H1 (cell line): ENCODE measurements around the gene SMYD3. TPM values are rescaled to one million over a fixed set of nuclear protein-coding genes. Genes with fewer than 3 reads are reported as not detected.

ENCODE experiments used
- CTCF ChIA-PET: fragments of 300-600 bp; sonication (Branson Sonifier 250); formaldehyde crosslinking; loops from one replicate; lab custom pipeline; 2021; ENCODE audit not compliant: partially characterized antibody; lab: Charles Lee
- POLR2A ChIA-PET: fragments of 300-600 bp; sonication (Branson Sonifier 250); formaldehyde crosslinking; loops from one replicate; lab custom pipeline; 2021; ENCODE audit warnings: inconsistent platforms; ENCODE audit not compliant: partially characterized antibody; lab: Charles Lee
- DNase-seq, 2 experiments: peaks; one replicate each; pipeline versions ENCODE4 v3.0.0 to v3.0.0-alpha.2; 2010 to 2022; ENCODE audit warnings: low spot score in 2 of 2, low read depth in 1 of 2, mixed read lengths in 1 of 2
- FAIRE-seq: peaks from 2 replicates; lab custom pipeline; 2011; peaks lifted over from hg19 to GRCh38; lab: Jason Lieb, UNC
- H2AFZ ChIP-seq: 2 replicates; pipeline ENCODE4 v1.8.1; 2012; ENCODE audit warnings: low read length, inconsistent platforms
- H2AK5ac ChIP-seq: 2 replicates; pipeline ENCODE4 v1.6.1; 2013; ENCODE audit warnings: low read depth, low read length
- H2BK120ac ChIP-seq: replicated peaks from 2 replicates; pipeline ENCODE3; 2013; ENCODE audit warnings: low read depth, low read length, inconsistent platforms
- H2BK12ac ChIP-seq: 2 replicates; pipeline ENCODE4 v1.6.1; 2013; ENCODE audit warnings: low read depth, low read length
- H2BK15ac ChIP-seq: 2 replicates; pipeline ENCODE4 v1.6.1; 2013; ENCODE audit warnings: low read length
- H2BK20ac ChIP-seq: 2 replicates; pipeline ENCODE4 v1.6.1; 2013; ENCODE audit warnings: low read length
- H2BK5ac ChIP-seq: 2 replicates; pipeline ENCODE4 v1.6.1; 2013; ENCODE audit warnings: low read depth, low read length
- H3K14ac ChIP-seq: 2 replicates; pipeline ENCODE4 v1.6.1; 2013; ENCODE audit warnings: inconsistent platforms; ENCODE audit not compliant: insufficient read length
- H3K18ac ChIP-seq: 2 replicates; pipeline ENCODE4 v1.6.1; 2013; ENCODE audit warnings: low read length; ENCODE audit errors: extremely low read depth
- H3K23ac ChIP-seq: 2 replicates; pipeline ENCODE4 v1.6.1; 2013; ENCODE audit warnings: inconsistent platforms; ENCODE audit not compliant: insufficient read length
- H3K23me2 ChIP-seq: 2 replicates; pipeline ENCODE4 v1.6.1; 2013; ENCODE audit warnings: low read depth, low read length
- H3K27ac ChIP-seq: 2 replicates; pipeline ENCODE4 v1.6.1; 2011; ENCODE audit warnings: low read depth, low read length, inconsistent platforms
- H3K27me3 ChIP-seq, 4 experiments: replicated peaks in 1 of 4; 1 replicate in 1 of 4; 2 replicates in 3 of 4; pipeline versions ENCODE4 v1.6.1 to v1.8.1; 2011 to 2013; ENCODE audit warnings: low read length in 3 of 4, mild to moderate bottlenecking in 3 of 4, inconsistent platforms in 2 of 4, mixed read lengths in 2 of 4, moderate library complexity in 1 of 4; ENCODE audit not compliant: control insufficient read depth in 3 of 4, insufficient read depth in 3 of 4; ENCODE audit errors: extremely low read depth in 1 of 4
- H3K36me3 ChIP-seq, 4 experiments: 2 replicates each; pipeline versions ENCODE4 v1.6.1 to v1.8.1; 2011 to 2013; ENCODE audit warnings: mild to moderate bottlenecking in 4 of 4, low read length in 3 of 4, moderate library complexity in 2 of 4, control low read depth in 1 of 4, inconsistent platforms in 1 of 4; ENCODE audit not compliant: insufficient read depth in 4 of 4, control insufficient read depth in 2 of 4
- H3K4ac ChIP-seq: replicated peaks from 2 replicates; pipeline ENCODE3; 2013; ENCODE audit warnings: low read length, low read depth, mixed read lengths, inconsistent platforms; ENCODE audit not compliant: insufficient read length
- H3K4me1 ChIP-seq, 4 experiments: replicated peaks in 1 of 4; 1 replicate in 1 of 4; 2 replicates in 3 of 4; pipeline versions ENCODE4 v1.6.1 to v1.8.1; 2011 to 2013; ENCODE audit warnings: low read length in 3 of 4, inconsistent platforms in 2 of 4, mixed read lengths in 1 of 4; ENCODE audit not compliant: insufficient read depth in 4 of 4, control insufficient read depth in 3 of 4
- H3K4me2 ChIP-seq, 2 experiments: 2 replicates each; pipeline versions ENCODE4 v1.6.1 to v1.8.1; 2011 to 2013; ENCODE audit warnings: low read depth in 2 of 2, low read length in 2 of 2, control low read depth in 1 of 2, inconsistent platforms in 1 of 2, mild to moderate bottlenecking in 1 of 2; ENCODE audit not compliant: insufficient read depth in 1 of 2
- H3K4me3 ChIP-seq, 4 experiments: fragments of 200-600, 300-600 bp in 1 of 4; sonication (generic), shearing (Covaris generic), sonication (Bioruptor Twin) in 1 of 4; 2 replicates each; pipeline versions ENCODE4 v1.5.1 to v1.8.1; 2011 to 2016; ENCODE audit warnings: low read length in 4 of 4, low read depth in 3 of 4, control low read depth in 2 of 4, inconsistent platforms in 2 of 4, mild to moderate bottlenecking in 2 of 4, mixed read lengths in 1 of 4, moderate library complexity in 1 of 4; ENCODE audit not compliant: insufficient read depth in 2 of 4; ENCODE audit errors: extremely low read depth in 1 of 4
- H3K56ac ChIP-seq: replicated peaks from 2 replicates; pipeline ENCODE3; 2013; ENCODE audit warnings: low read depth, mild to moderate bottlenecking, mixed read lengths, low read length, inconsistent platforms; ENCODE audit not compliant: insufficient read length
- H3K79me1 ChIP-seq: 2 replicates; pipeline ENCODE4 v1.6.1; 2013; ENCODE audit warnings: low read depth, low read length, control low read depth
- H3K79me2 ChIP-seq, 2 experiments: 2 replicates each; pipeline versions ENCODE4 v1.6.1 to v1.8.1; 2012 to 2013; ENCODE audit warnings: low read length in 2 of 2, mild to moderate bottlenecking in 2 of 2, inconsistent platforms in 1 of 2; ENCODE audit not compliant: insufficient read depth in 2 of 2, control insufficient read depth in 1 of 2
- H3K9ac ChIP-seq, 4 experiments: replicated peaks in 1 of 4; 1 replicate in 1 of 4; 2 replicates in 3 of 4; pipeline versions ENCODE4 v1.6.1 to v1.8.1; 2011 to 2013; ENCODE audit warnings: low read depth in 3 of 4, low read length in 3 of 4, control low read depth in 2 of 4, mild to moderate bottlenecking in 2 of 4, moderate library complexity in 2 of 4, inconsistent platforms in 1 of 4; ENCODE audit errors: extremely low read depth in 1 of 4
- H3K9me3 ChIP-seq, 2 experiments: 2 replicates each; pipeline versions ENCODE4 v1.6.1 to v1.8.1; 2012 to 2013; ENCODE audit warnings: mild to moderate bottlenecking in 2 of 2, moderate library complexity in 2 of 2, control low read depth in 1 of 2, inconsistent platforms in 1 of 2, low read depth in 1 of 2, low read length in 1 of 2, mixed read lengths in 1 of 2; ENCODE audit not compliant: insufficient read depth in 2 of 2
- H4K20me1 ChIP-seq, 2 experiments: replicated peaks in 1 of 2; 2 replicates each; pipeline versions ENCODE3 to v1.8.1; 2011 to 2013; ENCODE audit warnings: inconsistent platforms in 2 of 2, low read length in 2 of 2, mild to moderate bottlenecking in 1 of 2; ENCODE audit not compliant: insufficient read depth in 2 of 2, control insufficient read depth in 1 of 2
- H4K5ac ChIP-seq: 2 replicates; pipeline ENCODE4 v1.6.1; 2013; ENCODE audit warnings: low read length, low read depth, mixed read lengths, inconsistent platforms; ENCODE audit not compliant: insufficient read length
- H4K8ac ChIP-seq: 2 replicates; pipeline ENCODE4 v1.8.0; 2013; ENCODE audit warnings: mild to moderate bottlenecking, moderate library complexity, low read length, inconsistent platforms; ENCODE audit not compliant: insufficient read depth; ENCODE audit errors: extremely low read depth
- H4K91ac ChIP-seq: replicated peaks from 2 replicates; pipeline ENCODE3; 2013; ENCODE audit warnings: low read length, mixed read lengths, inconsistent platforms; ENCODE audit not compliant: insufficient read length
- ASH2L ChIP-seq: fragments of 200-600, 300-600 bp; sonication (generic); IDR thresholded peaks from one replicate; pipeline ENCODE4 v1.7.1; 2017; ENCODE audit warnings: low read length
- CBX8 ChIP-seq: fragments of 300-800, 300-1000 bp; sonication (generic); IDR thresholded peaks from 2 replicates; pipeline ENCODE4 v1.7.1; 2016; ENCODE audit warnings: low read depth, low read length, borderline replicate concordance
- CREB1 ChIP-seq: IDR thresholded peaks from 2 replicates; pipeline ENCODE4 v1.6.1; 2012; ENCODE audit warnings: inconsistent platforms
- EGR1 ChIP-seq: IDR thresholded peaks from 2 replicates; pipeline ENCODE4 v1.6.1; 2011; ENCODE audit warnings: low read depth, low read length, borderline replicate concordance
- FOSL1 ChIP-seq: IDR thresholded peaks from 2 replicates; pipeline ENCODE4 v1.6.1; 2011; ENCODE audit warnings: mild to moderate bottlenecking, low read depth, low read length, moderate library complexity; ENCODE audit not compliant: insufficient read depth
- GABPA ChIP-seq: IDR thresholded peaks from 2 replicates; pipeline ENCODE4 v1.6.1; 2011; ENCODE audit warnings: mild to moderate bottlenecking, low read length, moderate library complexity, borderline replicate concordance; ENCODE audit not compliant: insufficient read depth
- MAFK ChIP-seq: IDR thresholded peaks from 2 replicates; pipeline ENCODE4 v1.6.1; 2012; ENCODE audit warnings: low read depth, mild to moderate bottlenecking, improper control_type of control experiment, low read length
- NRF1 ChIP-seq: IDR thresholded peaks from 2 replicates; pipeline ENCODE4 v1.6.1; 2011; ENCODE audit warnings: mild to moderate bottlenecking, low read depth, low read length, improper control_type of control experiment
- POLR2A ChIP-seq, 2 experiments: IDR thresholded peaks; 1 replicate in 1 of 2; 2 replicates in 1 of 2; pipeline ENCODE4 v1.6.1; 2011; ENCODE audit warnings: low read depth in 2 of 2, low read length in 2 of 2, mild to moderate bottlenecking in 2 of 2; ENCODE audit errors: control extremely low read depth in 1 of 2
- POLR2AphosphoS5 ChIP-seq: IDR thresholded peaks from 2 replicates; pipeline ENCODE4 v1.6.1; 2011; ENCODE audit warnings: low read depth, low read length
- SIN3A ChIP-seq, 2 experiments: IDR thresholded peaks in 1 of 2; conservative IDR thresholded peaks in 1 of 2; 2 replicates each; pipeline ENCODE4 v1.6.1; 2011 to 2012; ENCODE audit warnings: low read length in 2 of 2, improper control_type of control experiment in 1 of 2, low read depth in 1 of 2, mild to moderate bottlenecking in 1 of 2
- SIX5 ChIP-seq: IDR thresholded peaks from 2 replicates; pipeline ENCODE4 v1.6.1; 2011; ENCODE audit warnings: mild to moderate bottlenecking, low read depth, low read length
- TAF1 ChIP-seq: IDR thresholded peaks from 2 replicates; pipeline ENCODE4 v1.6.1; 2011; ENCODE audit warnings: mild to moderate bottlenecking, low read depth, low read length
- YY1 ChIP-seq: IDR thresholded peaks from 2 replicates; pipeline ENCODE4 v1.6.1; 2011; ENCODE audit warnings: low read depth, mild to moderate bottlenecking, low read length
- WGBS, 2 experiments: shearing (Covaris generic) in 1 of 2; methylation state at CpG; one replicate each; pipeline versions ENCODE4 v1.1.6 to v1.1.7; 2013 to 2015; ENCODE audit warnings: low lambda C conversion rate in 2 of 2, mixed read lengths in 2 of 2, inconsistent platforms in 1 of 2, low coverage in 1 of 2, missing lambda C conversion rate in 1 of 2; ENCODE audit not compliant: insufficient replicate concordance in 2 of 2, insufficient coverage in 1 of 2, insufficient read length in 1 of 2; ENCODE audit errors: extremely low coverage in 1 of 2, missing lambda C conversion rate in 1 of 2; 5-methylcytosine and 5-hydroxymethylcytosine counted together
- polyA plus RNA-seq, 7 experiments: library from polyadenylated mRNA; depleted of rRNA in 3 of 7; stranded (reverse) in 5 of 7; unstranded in 2 of 7; fragments of >200 nt in 5 of 7; fragments of 200-250 nt in 2 of 7; gene quantifications; 1 replicate in 5 of 7; 2 replicates in 1 of 7; 4 replicates in 1 of 7; pipeline versions ENCODE4 v1.2.1 to v1.2.3, GENCODE V29; 2011 to 2013; ENCODE audit warnings: missing spikeins in 2 of 7, mixed read lengths in 2 of 7
- total RNA-seq: library from RNA; stranded (reverse); fragmentation: NEBNext Ultra II Directional; extraction: Animal tissue kit (Norgen Biotek cat#: 25700); gene quantifications from 2 replicates; pipeline ENCODE4 v1.2.1, GENCODE V29; 2021
- TF ChIP-seq, protein P1 (sequence below): IDR thresholded peaks from 2 replicates; pipeline ENCODE4 v1.6.1; 2012; ENCODE audit warnings: inconsistent platforms

SMYD3 gene
- total and polyA plus RNA-seq, 2 of the 8 experiments (the other 6 are each of a cell fraction or from before 2014, with no cell fraction given), result 17.3 to 25.4 TPM

- H3K56ac ChIP-seq, result no peak overlapping the region
- peak overlapping the region in 1 of 4 experiments; percentile 34; a peak in 1 of 8 replicates for H3K4me3 ChIP-seq
- peaks cover 0 to 8% (median 3%) of the 10 kb centered on the region in 4 experiments; a peak in 2 of 7 replicates for H3K4me1 ChIP-seq
- no peak overlapping the region for H3K23ac ChIP-seq
- CTCF ChIA-PET, result no interaction called here
- 0 out of 2 replicates have a peak overlapping the region, but pooled peaks have one; percentile 11 for H2BK12ac ChIP-seq
- H3K79me2 ChIP-seq, result no peaks in the 10 kb centered on the region
- H4K91ac ChIP-seq, result no peak overlapping the region
- H2BK120ac ChIP-seq, result no peak overlapping the region
- no peak overlapping the region for H3K4ac ChIP-seq
- DNase-seq, result no peak
- no peak overlapping the region for H4K8ac ChIP-seq
- no peaks in the 10 kb centered on the region for H3K36me3 ChIP-seq
- H4K20me1 ChIP-seq, result no peaks in the 10 kb centered on the region
- H3K27ac ChIP-seq, result no peak overlapping the region
- H2AK5ac ChIP-seq, result peak overlapping the region; percentile 48; the same call in 1 of the 2 replicates
- POLR2A ChIA-PET, result no interaction called here
- 87% methylated on average over 7 of the region's 7 CpGs; no CpG with 5 or more reads in 1 of the 2 experiments for WGBS, 2 experiments
- H3K14ac ChIP-seq, result no peak overlapping the region
- 0 out of 2 replicates have a peak overlapping the region, but pooled peaks have one; percentile 37 for H2AFZ ChIP-seq
- H3K79me1 ChIP-seq, result no peaks in the 10 kb centered on the region
- no peaks in the 10 kb centered on the region for H3K27me3 ChIP-seq
- H2BK20ac ChIP-seq, result no peak overlapping the region
- H2BK15ac ChIP-seq, result no peak overlapping the region
- H3K23me2 ChIP-seq, result no peaks in the 10 kb centered on the region
- H3K4me2 ChIP-seq, result no peak overlapping the region
- no peak overlapping the region for H3K9ac ChIP-seq
- no peak overlapping the region for H4K5ac ChIP-seq
- peak overlapping the region; percentile 27; the same call in 1 of the 2 replicates for H2BK5ac ChIP-seq
- H3K9me3 ChIP-seq, result no peaks in the 10 kb centered on the region
- H3K18ac ChIP-seq, result no peak overlapping the region
- FAIRE-seq, result no peak
- TF ChIP-seq GABPA (no peak), SIN3A (conservative IDR thresholded peaks at IDR 0.05 in 1 of 2, IDR thresholded peaks at IDR 0.05 in 1 of 2; ENCODE audit: low read depth in 1 of 2, low read length in 2 of 2) (no peak), YY1 (no peak), FOSL1 (no peak), POLR2AphosphoS5 (no peak), NRF1 (no peak), SIX5 (no peak), TAF1 (no peak), EGR1 (no peak), MAFK (no peak), ASH2L (no peak), POLR2A (IDR thresholded peaks at IDR 0.05; ENCODE audit: control extremely low read depth in 1 of 2, low read depth in 2 of 2, low read length in 2 of 2) (no peak), CBX8 (no peak), CREB1 (no peak)
- TF ChIP-seq, protein P1, sequence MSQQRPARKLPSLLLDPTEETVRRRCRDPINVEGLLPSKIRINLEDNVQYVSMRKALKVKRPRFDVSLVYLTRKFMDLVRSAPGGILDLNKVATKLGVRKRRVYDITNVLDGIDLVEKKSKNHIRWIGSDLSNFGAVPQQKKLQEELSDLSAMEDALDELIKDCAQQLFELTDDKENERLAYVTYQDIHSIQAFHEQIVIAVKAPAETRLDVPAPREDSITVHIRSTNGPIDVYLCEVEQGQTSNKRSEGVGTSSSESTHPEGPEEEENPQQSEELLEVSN, result no peak
These were observed 572.7 kb downstream of the SMYD3 start for GRCh38 chr1:245934409-245934808.
